K562 (cell line): ENCODE results near the gene RPRM. TPM values are rescaled to one million over a fixed set of nuclear protein-coding genes. Genes with fewer than 3 reads are reported as not detected.
"Not testable (repeated sequence)": the region's sequence is repeated elsewhere in the genome, so short reads cannot be mapped to it uniquely, and the experiment has no call there.

ENCODE experiments used
- ATAC-seq: fragments of 200-7000 bp; cut with Tn5 transposase; 3 replicates; pipeline ENCODE4 v1.9.1; 2020; ENCODE audit warnings: moderate library complexity
- BruUV-seq: library from RNA; stranded (reverse); fragments of 400-500 nt; replicated peaks from 2 replicates; lab custom pipeline; 2021; lab: Mats Ljungman, UMichigan
- CTCF ChIA-PET: fragments of 300-600 bp; formaldehyde crosslinking; extraction: SDS; loops from one replicate; lab custom pipeline; 2021; ENCODE audit warnings: low intra/inter-chr PET ratio; lab: Yijun Ruan, JAX
- POLR2A ChIA-PET: fragments of 300-600, 350-650 bp; sonication (Branson Sonifier 250); formaldehyde crosslinking; extraction: SDS; loops from one replicate; lab custom pipeline; 2021; ENCODE audit warnings: antibody characterized with exemption, inconsistent platforms; lab: Yijun Ruan, JAX
- DNase-seq, 4 experiments: peaks; one replicate each; pipeline versions ENCODE4 v3.0.0 to v3.0.0-alpha.2; 2011 to 2018; ENCODE audit warnings: low spot score in 3 of 4, mixed read lengths in 3 of 4; ENCODE audit errors: extremely low read depth in 1 of 4
- FAIRE-seq: peaks from 2 replicates; lab custom pipeline; 2011; peaks lifted over from hg19 to GRCh38; lab: Jason Lieb, UNC
- H2AFZ ChIP-seq: 2 replicates; pipeline ENCODE4 v1.6.0; 2011; ENCODE audit warnings: low read depth, low read length, control low read depth, inconsistent platforms
- H3K27ac ChIP-seq: fragments of 200-600 bp; 3 replicates; pipeline ENCODE4 v1.8.0; 2011; ENCODE audit warnings: low read depth, mild to moderate bottlenecking, control low read depth, inconsistent platforms, low read length, moderate library complexity, mixed read lengths; ENCODE audit errors: extremely low read depth
- H3K27me3 ChIP-seq, 2 experiments: fragments of 300-600 bp in 1 of 2; 2 replicates in 1 of 2; 3 replicates in 1 of 2; pipeline versions ENCODE4 v1.6.0 to v1.8.0; 2011; ENCODE audit warnings: inconsistent platforms in 2 of 2, low read length in 2 of 2, mild to moderate bottlenecking in 1 of 2, mixed read lengths in 1 of 2, moderate library complexity in 1 of 2; ENCODE audit not compliant: control insufficient read depth in 2 of 2, insufficient read depth in 2 of 2
- H3K36me3 ChIP-seq: fragments of 300-600 bp; 3 replicates; pipeline ENCODE4 v1.8.0; 2011; ENCODE audit warnings: mild to moderate bottlenecking, low read length, inconsistent platforms; ENCODE audit not compliant: control insufficient read depth, insufficient read depth
- H3K4me1 ChIP-seq, 2 experiments: fragments of 200-600 bp in 1 of 2; replicated peaks in 1 of 2; 2 replicates in 1 of 2; 3 replicates in 1 of 2; pipeline versions ENCODE4 v1.5.1 to v1.8.0; 2011; ENCODE audit warnings: inconsistent platforms in 2 of 2, low read length in 2 of 2, mild to moderate bottlenecking in 1 of 2, mixed read lengths in 1 of 2, moderate library complexity in 1 of 2; ENCODE audit not compliant: control insufficient read depth in 2 of 2, insufficient read depth in 2 of 2
- H3K4me2 ChIP-seq: 2 replicates; pipeline ENCODE4 v1.6.1; 2011; ENCODE audit warnings: low read length, control low read depth, inconsistent platforms, mixed read lengths; ENCODE audit not compliant: insufficient read depth
- H3K4me3 ChIP-seq: fragments of 200-600 bp; sonication (generic), shearing (Covaris generic); 2 replicates; pipeline ENCODE4 v1.5.1; 2016; ENCODE audit warnings: control low read depth, inconsistent platforms
- H3K79me2 ChIP-seq: fragments of 200-600 bp; 3 replicates; pipeline ENCODE4 v1.8.0; 2011; ENCODE audit warnings: low read length, inconsistent platforms; ENCODE audit not compliant: control insufficient read depth, insufficient read depth
- H3K9ac ChIP-seq, 2 experiments: 2 replicates each; pipeline versions ENCODE4 v1.6.0 to v1.6.1; 2011; ENCODE audit warnings: low read depth in 2 of 2, low read length in 2 of 2, control low read depth in 1 of 2, inconsistent platforms in 1 of 2, mild to moderate bottlenecking in 1 of 2, mixed read lengths in 1 of 2; ENCODE audit not compliant: insufficient read depth in 1 of 2
- H3K9me1 ChIP-seq: one replicate; pipeline ENCODE4 v1.6.0; 2011; ENCODE audit warnings: inconsistent platforms, mild to moderate bottlenecking, low read length, moderate library complexity; ENCODE audit not compliant: control insufficient read depth, insufficient read depth
- H3K9me3 ChIP-seq: replicated peaks from 2 replicates; pipeline ENCODE4 v1.5.1; 2011; ENCODE audit warnings: low read depth, low read length, inconsistent platforms; ENCODE audit not compliant: control insufficient read depth, insufficient read depth
- H4K20me1 ChIP-seq: replicated peaks from 2 replicates; pipeline ENCODE4 v1.6.1; 2011; ENCODE audit warnings: low read length, inconsistent platforms, mixed read lengths; ENCODE audit not compliant: control insufficient read depth, insufficient read depth
- PTRF ChIP-seq: fragments of 450-650 bp; IDR thresholded peaks from 2 replicates; pipeline ENCODE4 v1.6.1; 2016; ENCODE audit warnings: mild to moderate bottlenecking, missing genetic modification characterization, missing compliant biosample characterization
- SMARCB1 ChIP-seq: IDR thresholded peaks from 2 replicates; pipeline ENCODE4 v1.6.1; 2011; ENCODE audit warnings: improper control_type of control experiment, low read depth; ENCODE audit not compliant: insufficient read length
- SMC3 ChIP-seq: conservative IDR thresholded peaks from 2 replicates; pipeline ENCODE4 v1.6.1; 2011; ENCODE audit warnings: low read depth, low read length, improper control_type of control experiment; ENCODE audit not compliant: insufficient read depth
- TGIF2 ChIP-seq: sonication (generic); formaldehyde crosslinking; IDR thresholded peaks from 2 replicates; pipeline ENCODE4 v1.8.1; 2022; ENCODE audit warnings: mild to moderate bottlenecking, missing genetic modification reagents, moderate library complexity
- WGBS: fragments of 100-300 bp; shearing (Covaris generic); methylation state at CpG from one replicate; pipeline ENCODE4 v1.1.6; 2016; ENCODE audit warnings: low coverage, mixed read lengths; ENCODE audit not compliant: insufficient coverage; ENCODE audit errors: missing lambda C conversion rate; 5-methylcytosine and 5-hydroxymethylcytosine counted together
- in situ Hi-C: fragments of 300-500 bp; cut with MboI; formaldehyde crosslinking; loops from 4 replicates; pipeline ENCODE4 v1.15.0; 2018; ENCODE audit warnings: inconsistent platforms, mixed read lengths
- intact Hi-C: fragments of 100-400 bp; cut with micrococcal nuclease; formaldehyde crosslinking; loops from 2 replicates; pipeline ENCODE4 v1.14.2; 2022
- polyA plus RNA-seq, 8 experiments: library from polyadenylated mRNA; depleted of rRNA in 4 of 8; stranded (reverse) in 5 of 8; unstranded in 3 of 8; fragments of >200 nt; fragmentation: Nextera tagmentation in 2 of 8; fragmentation: Illumina TruSeq in 1 of 8; extraction: Ambion mirVana in 2 of 8; extraction: Trizol in 1 of 8; gene quantifications; 2 replicates each; pipeline versions ENCODE4 v1.2.1 to v1.2.3, GENCODE V29; 2011 to 2014; ENCODE audit warnings: inconsistent platforms in 1 of 8, missing spikeins in 1 of 8
- total RNA-seq, 7 experiments: library from RNA; depleted of rRNA in 6 of 7; stranded (reverse); fragments of >200 nt in 6 of 7; fragmentation: Illumina TruSeq in 2 of 7; extraction: Trizol in 2 of 7; gene quantifications; 2 replicates each; pipeline versions ENCODE4 v1.2.1 to v1.2.3, GENCODE V29; 2011 to 2021; ENCODE audit warnings: low replicate concordance in 1 of 7

Gene RPRM
- total and polyA plus RNA-seq, 9 of the 15 experiments (the other 6 are each of a cell fraction or from before 2014, with no cell fraction given) = not detected

GRCh38 chr2:153509133-153509532 is 30.6 kb upstream of the RPRM start:
- H3K27me3 ChIP-seq = no peaks in the 10 kb centered on the region
- in situ Hi-C loops (loop anchor here (25.0 kb wide), 1 partner anchor 1447 kb away; no protein-coding TSS in a partner anchor), intact Hi-C loops (no loop called here)
- ChIA-PET CTCF (no interaction called here), POLR2A (no interaction called here)
- no peaks in the 10 kb centered on the region for H3K9me3 ChIP-seq
- no peaks in the 10 kb centered on the region for H4K20me1 ChIP-seq
- H3K79me2 ChIP-seq = no peaks in the 10 kb centered on the region
- WGBS = 3% methylated on average over 15 of the region's 15 CpGs
- H3K4me3 ChIP-seq = no peak overlapping the region
- TF ChIP-seq SMC3 (no peak), SMARCB1 (no peak), TGIF2 (CRISPR knock-in tag) (no peak), PTRF (tag) (no peak)
- no peaks in the 10 kb centered on the region for H3K4me1 ChIP-seq
- H3K9ac ChIP-seq = no peak overlapping the region
- H3K36me3 ChIP-seq = no peaks in the 10 kb centered on the region
- no peak overlapping the region for H3K27ac ChIP-seq
- BruUV-seq = no TSS peak
- no peak overlapping the region for H3K4me2 ChIP-seq
- no peak overlapping the region for H2AFZ ChIP-seq
- no peak for ATAC-seq
- no peaks in the 10 kb centered on the region for H3K9me1 ChIP-seq
- no peak for DNase-seq
- FAIRE-seq = no peak

DNA sequence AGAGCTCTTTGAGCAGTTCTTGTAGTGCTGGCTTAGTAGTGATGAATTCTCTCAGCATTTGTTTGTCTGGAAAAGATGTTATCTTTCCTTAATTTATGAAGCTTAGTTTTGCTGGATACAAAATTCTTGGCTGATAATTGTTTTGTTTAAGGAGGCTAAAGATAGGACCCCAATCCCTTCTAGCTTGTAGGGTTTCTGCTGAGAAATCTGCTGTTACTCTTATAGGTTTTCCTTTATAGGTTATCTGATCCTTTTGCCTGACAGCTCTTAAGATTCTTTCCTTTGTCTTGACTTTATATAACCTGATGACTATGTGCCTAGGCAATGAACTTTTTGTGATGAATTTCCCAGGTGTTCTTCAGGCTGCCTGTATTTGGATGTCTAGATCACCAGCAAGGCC is 27.9 kb upstream of the RPRM start:
- H2AFZ ChIP-seq, CTCF ChIA-PET, H3K9me1 ChIP-seq, DNase-seq, H3K4me1 ChIP-seq, ATAC-seq, BruUV-seq, H3K36me3 ChIP-seq, H3K4me2 ChIP-seq, H3K79me2 ChIP-seq, H3K9ac ChIP-seq, intact Hi-C loops, H3K9me3 ChIP-seq, H3K27me3 ChIP-seq, H3K4me3 ChIP-seq, POLR2A ChIA-PET, H3K27ac ChIP-seq, H4K20me1 ChIP-seq, FAIRE-seq: not testable (repeated sequence)
- in situ Hi-C loops = loop anchor here (25.0 kb wide), 1 partner anchor 1444 kb away; no protein-coding TSS in a partner anchor
